Gastrocnemius medialis (tissue), 4 donors: ENCODE data around the gene DEK. TPM values are rescaled to one million over a fixed set of nuclear protein-coding genes. Genes with fewer than 3 reads are reported as not detected.

Experiments
- ATAC-seq, 2 donors: fragments of 150-250 bp; one replicate each; pipeline ENCODE4 v1.9.1; 2016
- DNase-seq, 2 donors: peaks; one replicate each; pipeline ENCODE4 v3.0.0-alpha.2; 2019
- H3K27ac ChIP-seq, 4 donors: fragments of 200-600 bp; sonication (generic); 1 replicate in 1 of 4; 2 replicates in 3 of 4; pipeline ENCODE4 v1.5.1; 2016 to 2018; ENCODE audit warnings: mild to moderate bottlenecking in 2 of 4, moderate library complexity in 1 of 4
- H3K27me3 ChIP-seq, 3 donors: fragments of 200-600 bp; sonication (generic) in 2 of 3; 1 replicate in 1 of 3; 2 replicates in 2 of 3; pipeline versions ENCODE4 v1.5.1 to v1.6.0; 2016 to 2019; ENCODE audit warnings: mild to moderate bottlenecking in 1 of 3, moderate library complexity in 1 of 3
- H3K36me3 ChIP-seq, 2 donors: fragments of 200-600 bp; sonication (generic) in 1 of 2; one replicate each; pipeline ENCODE4 v1.5.1; 2017 to 2018
- H3K4me1 ChIP-seq, 2 donors: fragments of 200-600 bp; sonication (generic) in 1 of 2; one replicate each; pipeline ENCODE4 v1.5.1; 2016 to 2017; ENCODE audit warnings: mild to moderate bottlenecking in 2 of 2
- H3K4me3 ChIP-seq, 4 donors: fragments of 200-600 bp; sonication (generic) in 3 of 4; 1 replicate in 1 of 4; 2 replicates in 3 of 4; pipeline ENCODE4 v1.5.1; 2016 to 2019; ENCODE audit warnings: mild to moderate bottlenecking in 2 of 4
- H3K9me3 ChIP-seq, 3 donors: fragments of 200-600 bp; sonication (generic) in 2 of 3; 1 replicate in 1 of 3; 2 replicates in 2 of 3; pipeline ENCODE4 v1.5.1; 2016 to 2019
- CTCF ChIP-seq, 5 experiments: fragments of 450-650 bp in 3 of 5; fragments of 200-600 bp in 2 of 5; sonication (generic) in 2 of 5; IDR thresholded peaks in 4 of 5; conservative IDR thresholded peaks in 1 of 5; 1 replicate in 4 of 5; 2 replicates in 1 of 5; pipeline ENCODE4 v1.5.1; 2016 to 2019; ENCODE audit warnings: antibody characterized with exemption in 5 of 5, mild to moderate bottlenecking in 3 of 5, moderate library complexity in 3 of 5
- POLR2A ChIP-seq, 2 donors: fragments of 450-650 bp; IDR thresholded peaks; one replicate each; pipeline ENCODE4 v1.6.1; 2017; ENCODE audit warnings: antibody characterized with exemption in 2 of 2, mild to moderate bottlenecking in 2 of 2, moderate library complexity in 2 of 2
- in situ Hi-C, 4 donors: fragments of 200-750 bp; cut with MboI; loops; one replicate each; pipeline versions ENCODE4 v1.15.0 to v1.8.0; 2017; ENCODE audit warnings: low sequenced_read_pairs in 4 of 4
- intact Hi-C: fragments of 100-400 bp; cut with DNase I; formaldehyde crosslinking; loops from one replicate; pipeline ENCODE4 v1.15.1; 2023; ENCODE audit warnings: low total_unique reads
- total RNA-seq, 4 donors: library from RNA; depleted of rRNA; stranded (reverse); fragments of >200 nt; gene quantifications; one replicate each; pipeline versions ENCODE4 v1.1.0 to v1.2.3, GENCODE V29; 2016

The DEK gene
- total RNA-seq, 4 donors from 2014 or later = 60.5 to 134 (median 105) TPM

GRCh38 chr6:18268066-18268465, 3.7 kb upstream of the DEK start:
- H3K4me3 ChIP-seq = no peak overlapping the region
- H3K9me3 ChIP-seq = no peaks in the 10 kb centered on the region
- in situ Hi-C loops = no loop called here
- no peak overlapping the region for H3K27ac ChIP-seq
- ATAC-seq (no peak), DNase-seq (no peak)
- no peak for TF ChIP-seq CTCF (IDR thresholded peaks at IDR 0.05 in 4 of 5, conservative IDR thresholded peaks at IDR 0.05 in 1 of 5)
- no peak for TF ChIP-seq POLR2A (IDR thresholded peaks at IDR 0.05)
- intact Hi-C loops = no loop called here
- no peaks in the 10 kb centered on the region for H3K36me3 ChIP-seq
- H3K4me1 ChIP-seq = peaks cover 6 to 8% of the 10 kb centered on the region in 2 donors
- H3K27me3 ChIP-seq = no peaks in the 10 kb centered on the region

DNA sequence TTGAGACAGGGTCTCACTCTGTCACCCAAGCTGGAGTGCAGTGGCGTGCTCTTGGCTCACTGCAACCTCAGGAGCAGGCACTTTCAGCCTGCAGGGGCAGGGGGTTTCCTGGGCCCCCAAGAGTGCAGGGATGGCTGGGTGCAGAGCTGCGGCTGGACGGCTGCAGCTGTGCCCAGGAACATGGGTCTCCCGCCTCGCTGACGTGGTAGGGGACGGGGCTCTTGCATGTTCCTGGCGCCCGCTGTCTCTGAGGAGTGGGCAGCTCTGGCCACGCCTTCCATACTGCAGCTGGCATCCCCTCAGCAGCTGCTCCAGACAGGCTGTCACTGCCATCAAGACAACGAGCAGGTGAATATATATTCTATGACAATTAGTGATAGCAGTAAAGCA, 2.2 kb upstream of the DEK start:
- in situ Hi-C loops (no loop called here), intact Hi-C loops (no loop called here)
- TF ChIP-seq CTCF (IDR thresholded peaks at IDR 0.05 in 4 of 5, conservative IDR thresholded peaks at IDR 0.05 in 1 of 5) (no peak), POLR2A (IDR thresholded peaks at IDR 0.05) (no peak)

DNA sequence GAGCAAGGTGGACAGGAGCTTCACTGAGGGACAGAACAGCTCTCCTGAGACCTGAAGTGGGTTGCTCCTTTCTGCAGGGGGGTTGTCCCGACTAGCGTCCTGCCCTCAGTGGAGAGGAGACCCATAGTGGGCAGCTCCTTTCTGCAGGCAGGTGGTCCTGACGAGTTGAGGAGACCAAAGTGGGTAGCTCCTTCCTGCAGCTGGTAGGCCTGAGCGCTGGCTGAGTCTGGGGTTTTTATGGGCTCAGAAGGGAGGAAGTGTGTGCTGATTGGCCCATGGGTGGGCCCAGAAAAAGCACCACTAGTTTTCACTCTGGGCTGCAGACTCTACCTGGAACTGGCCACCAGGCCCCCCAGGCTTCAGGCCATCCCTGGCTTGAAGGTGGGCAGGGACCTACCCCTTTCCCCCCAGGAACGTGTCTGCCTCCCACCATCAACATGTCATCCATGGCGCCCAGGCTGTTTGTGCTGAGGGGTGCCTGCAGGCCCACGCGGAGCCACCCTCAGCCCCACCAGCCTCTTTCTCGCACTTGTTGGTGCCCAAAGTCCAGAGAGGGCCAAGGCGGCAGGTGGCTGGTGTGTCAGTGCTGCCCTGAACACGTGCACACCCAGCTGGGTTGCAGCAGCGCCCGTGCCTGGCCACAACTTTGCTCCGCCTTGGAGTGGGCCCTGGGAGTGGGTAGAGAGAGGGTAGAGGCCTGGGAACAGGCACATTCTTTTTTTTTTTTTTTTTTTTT, 1.6 kb upstream of the DEK start:
- TF ChIP-seq POLR2A (IDR thresholded peaks at IDR 0.05) (no peak), CTCF (IDR thresholded peaks at IDR 0.05 in 4 of 5, conservative IDR thresholded peaks at IDR 0.05 in 1 of 5) (no peak)
- intact Hi-C loops = loop anchor here (2.0 kb wide), 2 partner anchors 37 to 111 kb away; partner anchors contain the start of genes KDM1B and TPMT
- no peak for ATAC-seq
- H3K9me3 ChIP-seq = no peaks in the 10 kb centered on the region
- H3K4me1 ChIP-seq = peaks cover 24 to 27% of the 10 kb centered on the region in 2 donors
- in situ Hi-C loops = no loop called here
- H3K36me3 ChIP-seq = no peaks in the 10 kb centered on the region
- H3K27me3 ChIP-seq = no peaks in the 10 kb centered on the region
- H3K27ac ChIP-seq = peak overlapping the region in 1 of 4 donors; percentile 100
- H3K4me3 ChIP-seq = no peak overlapping the region
- no peak for DNase-seq

More for the DNA sequence above, 2.2 kb upstream of the DEK start:
- Histone ChIP-seq H3K27me3 (no peaks in the 10 kb centered on the region), H3K36me3 (no peaks in the 10 kb centered on the region), H3K9me3 (no peaks in the 10 kb centered on the region), H3K27ac (no peak overlapping the region), H3K4me3 (no peak overlapping the region), H3K4me1 (peaks cover 21 to 22% of the 10 kb centered on the region in 2 donors)
- ATAC-seq = no peak
- no peak for DNase-seq

- Histone ChIP-seq H3K4me3 (peak overlapping the region; percentile 76 to 98 (median 90)), H3K4me1 (peaks cover 28 to 37% of the 10 kb centered on the region in 2 donors), H3K9me3 (no peaks in the 10 kb centered on the region), H3K27me3 (no peaks in the 10 kb centered on the region), H3K36me3 (no peaks in the 10 kb centered on the region), H3K27ac (peak overlapping the region; percentile 86 to 100 (median 96))
- intact Hi-C loops (loop anchor here (2.0 to 5.0 kb wide), 3 partner anchors 38 to 237 kb away; partner anchors contain the start of genes KDM1B and TPMT), in situ Hi-C loops (no loop called here)
- DNase-seq (no peak), ATAC-seq (no peak)
- TF ChIP-seq CTCF (IDR thresholded peaks at IDR 0.05 in 4 of 5, conservative IDR thresholded peaks at IDR 0.05 in 1 of 5) (no peak), POLR2A (IDR thresholded peaks at IDR 0.05) (no peak)
Observed at GRCh38 chr6:18264923-18265377, 620 bp upstream of the DEK start.
